GM19452 (cell line): ENCODE results near the gene CEP135.
"Not testable (repeated sequence)": the region's sequence is repeated elsewhere in the genome, so short reads cannot be mapped to it uniquely, and the experiment has no call there.

ENCODE experiments used
- ATAC-seq: cut with Tn5 transposase; IDR thresholded peaks from one replicate; pipeline ENCODE4 v1.9.1; 2021; ENCODE audit not compliant: unreplicated experiment

Gene CEP135

GRCh38 chr4:56062526-56063145 lies 113.9 kb downstream of the CEP135 start:
- no peak for ATAC-seq

DNA sequence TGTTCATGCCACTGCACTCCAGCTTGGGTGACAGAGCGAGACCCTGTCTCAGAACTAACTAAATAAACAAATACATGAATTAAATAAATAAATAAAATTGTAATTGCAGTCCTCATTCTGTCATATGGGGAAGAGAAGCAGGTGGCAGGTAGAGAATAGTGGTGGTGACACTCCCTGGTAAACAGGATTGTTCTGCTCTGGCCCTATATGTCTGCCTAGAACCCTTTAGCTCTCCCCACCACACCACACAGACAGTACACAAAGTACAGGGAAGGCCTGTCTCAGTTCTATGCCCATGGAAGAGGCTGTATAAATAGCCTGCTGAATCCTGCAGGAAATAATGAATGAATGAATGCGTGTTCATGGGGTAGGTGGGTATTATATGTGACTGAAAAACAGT lies 117.7 kb downstream of the CEP135 start:
- no peak for ATAC-seq

DNA sequence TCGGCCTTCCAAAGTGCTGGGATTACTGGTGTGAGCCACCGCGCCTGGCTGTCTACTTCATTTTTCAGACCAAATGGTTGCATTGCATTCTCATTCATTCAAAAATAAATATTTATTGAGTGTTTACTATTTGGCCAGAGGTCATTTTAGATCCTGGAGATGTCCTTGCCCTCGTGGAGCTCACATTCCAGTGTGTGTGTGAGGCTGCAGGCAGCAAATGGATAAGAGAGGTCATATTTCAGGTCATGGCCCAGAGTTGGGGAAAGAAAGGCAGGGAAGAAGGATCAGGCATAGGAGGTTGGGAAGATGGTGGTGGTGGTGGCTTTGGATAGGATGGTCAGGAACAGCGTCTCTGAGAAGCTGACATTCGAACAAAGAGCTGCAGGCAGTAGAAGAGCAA lies 119.1 kb downstream of the CEP135 start:
- ATAC-seq: no peak

- not testable (repeated sequence) for ATAC-seq
Observed at GRCh38 chr4:56072730-56073129, 124.0 kb downstream of the CEP135 start.

DNA sequence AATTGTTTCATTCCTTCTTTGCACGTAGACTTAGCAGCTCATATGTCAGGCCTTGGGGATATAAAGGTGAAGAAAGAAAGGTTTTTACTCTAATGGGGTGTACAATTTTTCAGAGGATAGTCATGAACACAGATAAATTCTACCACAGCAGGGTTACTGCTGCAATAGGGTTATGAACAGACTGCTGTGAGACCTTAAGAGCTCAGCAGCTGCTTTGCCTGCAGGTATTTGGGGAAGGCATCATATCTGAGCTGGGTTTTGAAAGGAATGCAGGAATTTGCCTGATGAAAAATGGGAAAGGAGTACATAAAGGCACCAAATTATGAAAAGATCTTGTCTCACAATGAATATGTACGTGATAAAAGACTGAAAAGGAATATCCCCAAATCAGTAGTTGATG lies 128.9 kb downstream of the CEP135 start:
- ATAC-seq: no peak

DNA sequence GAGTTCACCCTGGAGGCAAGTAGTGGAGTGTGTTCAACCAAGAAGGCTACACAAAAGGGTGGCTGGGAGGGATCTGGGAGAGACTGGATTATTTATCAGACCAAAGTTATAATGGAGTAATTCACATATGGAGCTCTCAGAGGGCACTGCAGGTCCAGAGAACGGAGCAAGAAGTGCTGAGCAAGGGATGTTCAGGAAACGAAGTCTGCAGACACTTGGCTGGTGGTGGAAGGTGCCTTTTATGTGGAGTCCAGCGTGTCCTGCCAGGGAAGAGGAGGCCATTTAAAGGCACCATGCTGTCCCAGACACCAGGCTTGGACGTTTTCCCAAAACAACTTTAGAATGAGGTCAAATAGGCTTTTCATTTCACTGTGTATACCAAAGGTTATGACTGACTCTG lies 130.1 kb downstream of the CEP135 start:
- ATAC-seq: no peak

DNA sequence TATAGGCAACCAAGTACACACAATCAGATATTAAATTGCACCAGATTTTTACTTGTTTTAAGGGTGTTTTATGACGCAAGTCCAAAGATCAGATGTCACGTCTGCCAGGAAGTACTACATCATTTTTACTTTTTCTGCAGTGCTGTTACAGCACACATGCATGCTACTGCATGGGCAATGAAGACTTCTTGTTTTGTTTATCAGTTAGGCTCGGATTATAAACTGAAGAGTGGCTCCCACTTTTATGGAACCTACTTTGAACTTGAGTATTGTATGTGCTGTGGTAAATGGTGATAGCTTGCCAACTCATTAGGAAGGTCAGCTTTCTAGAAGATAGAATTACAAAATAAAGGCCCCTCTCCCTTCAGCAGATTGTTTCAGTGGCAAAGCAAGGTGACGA lies 131.6 kb downstream of the CEP135 start:
- no peak for ATAC-seq

DNA sequence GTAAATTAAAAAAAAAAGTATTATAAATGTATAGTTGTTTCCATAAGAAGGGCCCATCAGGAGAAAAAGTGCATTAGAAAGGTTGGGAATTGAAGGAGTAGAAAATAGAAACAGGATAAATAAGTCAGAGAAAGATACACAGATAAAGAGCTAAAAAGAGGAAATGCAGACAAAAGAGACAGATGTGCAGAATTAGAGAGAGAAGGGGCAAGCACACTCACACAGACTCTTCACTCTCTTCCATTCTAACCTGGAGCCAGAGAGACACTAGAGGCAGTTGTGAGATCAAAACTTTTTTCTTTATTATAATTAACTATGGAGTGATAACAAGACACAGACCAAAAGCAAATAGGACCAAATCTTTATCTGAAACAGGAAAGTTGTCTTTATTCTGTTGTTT lies 134.1 kb downstream of the CEP135 start:
- no peak for ATAC-seq
